IMR-90 (cell line): ENCODE measurements around the gene TMEM263. TPM values are rescaled to one million over a fixed set of nuclear protein-coding genes. Genes with fewer than 3 reads are reported as not detected.

ENCODE experiments used
- ATAC-seq: fragments of 200-7000 bp; cut with Tn5 transposase; 2 replicates; pipeline ENCODE4 v1.9.1; 2020; ENCODE audit warnings: low read depth, mild to moderate bottlenecking, moderate library complexity
- BruUV-seq: library from RNA; stranded (reverse); fragments of 400-500 nt; replicated peaks from 2 replicates; lab custom pipeline; 2021; lab: Mats Ljungman, UMichigan
- CTCF ChIA-PET: fragments of 300-600 bp; formaldehyde crosslinking; extraction: SDS; loops from one replicate; lab custom pipeline; 2021; ENCODE audit warnings: antibody characterized with exemption; lab: Yijun Ruan, JAX
- POLR2A ChIA-PET: fragments of 300-600 bp; sonication (Branson Sonifier 250); formaldehyde crosslinking; loops from one replicate; lab custom pipeline; 2022; ENCODE audit warnings: antibody characterized with exemption; ENCODE audit not compliant: unreplicated experiment; lab: Charles Lee
- DNase-seq: peaks from one replicate; pipeline ENCODE4 v3.0.0; 2013
- H2AFZ ChIP-seq: replicated peaks from 2 replicates; pipeline ENCODE3; 2013; ENCODE audit warnings: low read length, mild to moderate bottlenecking; ENCODE audit not compliant: poor library complexity
- H2AK5ac ChIP-seq: 2 replicates; pipeline ENCODE4 v1.6.1; 2013; ENCODE audit warnings: low read depth, low read length, inconsistent platforms
- H2AK9ac ChIP-seq: replicated peaks from 2 replicates; pipeline ENCODE3; 2013; ENCODE audit warnings: mild to moderate bottlenecking, low read depth, low read length, moderate library complexity; ENCODE audit not compliant: poor library complexity
- H2BK120ac ChIP-seq: 2 replicates; pipeline ENCODE4 v1.6.1; 2013; ENCODE audit warnings: low read depth, low read length, inconsistent platforms
- H2BK15ac ChIP-seq: 3 replicates; pipeline ENCODE4 v1.6.1; 2013; ENCODE audit warnings: low read depth, low read length, inconsistent platforms
- H2BK20ac ChIP-seq: 2 replicates; pipeline ENCODE4 v1.6.1; 2013; ENCODE audit warnings: low read depth, mild to moderate bottlenecking, inconsistent platforms, low read length, moderate library complexity
- H2BK5ac ChIP-seq: 2 replicates; pipeline ENCODE4 v1.6.1; 2013; ENCODE audit warnings: mild to moderate bottlenecking, low read depth, low read length, inconsistent platforms; ENCODE audit not compliant: poor library complexity, severe bottlenecking
- H3K14ac ChIP-seq: replicated peaks from 2 replicates; pipeline ENCODE4 v1.6.1; 2013; ENCODE audit warnings: low read depth, low read length, inconsistent platforms
- H3K18ac ChIP-seq: 2 replicates; pipeline ENCODE4 v1.6.1; 2013; ENCODE audit warnings: low read depth, low read length, control low read depth
- H3K23ac ChIP-seq: 2 replicates; pipeline ENCODE4 v1.6.1; 2013; ENCODE audit warnings: low read depth, low read length, inconsistent platforms
- H3K27ac ChIP-seq: 2 replicates; pipeline ENCODE4 v1.5.1; 2013; ENCODE audit warnings: mild to moderate bottlenecking, control low read depth, low read length; ENCODE audit not compliant: insufficient read depth
- H3K27me3 ChIP-seq: 2 replicates; pipeline ENCODE4 v1.6.1; 2013; ENCODE audit warnings: low read length; ENCODE audit not compliant: control insufficient read depth, insufficient read depth
- H3K36me3 ChIP-seq: 2 replicates; pipeline ENCODE4 v1.6.1; 2013; ENCODE audit warnings: low read length, mixed read lengths; ENCODE audit not compliant: control insufficient read depth, insufficient read depth
- H3K4ac ChIP-seq: 2 replicates; pipeline ENCODE4 v1.6.1; 2013; ENCODE audit warnings: low read depth, low read length, inconsistent platforms
- H3K4me1 ChIP-seq: 2 replicates; pipeline ENCODE4 v1.6.1; 2013; ENCODE audit warnings: low read length, mixed read lengths; ENCODE audit not compliant: control insufficient read depth, insufficient read depth
- H3K4me2 ChIP-seq: 2 replicates; pipeline ENCODE4 v1.6.1; 2013; ENCODE audit warnings: low read depth, mild to moderate bottlenecking, control low read depth, low read length, moderate library complexity
- H3K4me3 ChIP-seq: 2 replicates; pipeline ENCODE4 v1.5.1; 2013; ENCODE audit warnings: low read depth, mild to moderate bottlenecking, control low read depth, low read length, moderate library complexity; ENCODE audit not compliant: insufficient read depth
- H3K56ac ChIP-seq: 2 replicates; pipeline ENCODE4 v1.6.1; 2013; ENCODE audit warnings: low read length, inconsistent platforms; ENCODE audit not compliant: insufficient read depth; ENCODE audit errors: extremely low read depth
- H3K79me1 ChIP-seq, 2 experiments: 2 replicates each; pipeline ENCODE4 v1.6.1; 2013; ENCODE audit warnings: low read length in 2 of 2, inconsistent platforms in 1 of 2, low read depth in 1 of 2
- H3K9ac ChIP-seq: 2 replicates; pipeline ENCODE4 v1.6.1; 2013; ENCODE audit warnings: low read depth, low read length, control low read depth
- H3K9me1 ChIP-seq: 2 replicates; pipeline ENCODE4 v1.6.1; 2013; ENCODE audit warnings: low read length, inconsistent platforms; ENCODE audit not compliant: insufficient read depth
- H3K9me3 ChIP-seq: 2 replicates; pipeline ENCODE4 v1.6.1; 2013; ENCODE audit warnings: low read length; ENCODE audit not compliant: control insufficient read depth, insufficient read depth
- H4K20me1 ChIP-seq: 2 replicates; pipeline ENCODE4 v1.6.1; 2013; ENCODE audit warnings: low read length, inconsistent platforms; ENCODE audit not compliant: insufficient read depth
- H4K5ac ChIP-seq: 2 replicates; pipeline ENCODE4 v1.6.1; 2013; ENCODE audit warnings: mild to moderate bottlenecking, low read depth, low read length, control low read depth
- H4K8ac ChIP-seq, 2 experiments: 2 replicates each; pipeline ENCODE4 v1.6.1; 2013; ENCODE audit warnings: low read depth in 2 of 2, low read length in 2 of 2, control low read depth in 1 of 2, inconsistent platforms in 1 of 2
- H4K91ac ChIP-seq: 2 replicates; pipeline ENCODE4 v1.6.1; 2013; ENCODE audit warnings: low read depth, low read length, inconsistent platforms; ENCODE audit not compliant: insufficient read depth
- CEBPB ChIP-seq: IDR thresholded peaks from 2 replicates; pipeline ENCODE4 v1.6.1; 2012; ENCODE audit warnings: low read depth, low read length, improper control_type of control experiment
- FOS ChIP-seq: fragments of 150-350 bp; IDR thresholded peaks from 2 replicates; pipeline ENCODE4 v1.6.1; 2016; ENCODE audit warnings: low read depth, low read length
- MAFK ChIP-seq: IDR thresholded peaks from 2 replicates; pipeline ENCODE4 v1.6.1; 2012; ENCODE audit warnings: low read depth, low read length, improper control_type of control experiment
- MXI1 ChIP-seq: IDR thresholded peaks from 2 replicates; pipeline ENCODE4 v1.6.1; 2012; ENCODE audit warnings: low read depth, mild to moderate bottlenecking, low read length, moderate library complexity, borderline replicate concordance
- RCOR1 ChIP-seq: IDR thresholded peaks from 2 replicates; pipeline ENCODE4 v1.6.1; 2012; ENCODE audit warnings: mild to moderate bottlenecking, low read length, improper control_type of control experiment; ENCODE audit not compliant: insufficient replicate concordance
- WGBS, 2 experiments: methylation state at CpG; one replicate each; pipeline versions ENCODE4 v1.1.5 to v1.1.7; 2013; ENCODE audit warnings: missing lambda C conversion rate in 2 of 2; ENCODE audit not compliant: insufficient read length in 1 of 2; ENCODE audit errors: extremely low coverage in 2 of 2; 5-methylcytosine and 5-hydroxymethylcytosine counted together
- dilution Hi-C: fragments of 300-500 bp; cut with HindIII; formaldehyde crosslinking; loops from one replicate; pipeline ENCODE4 v1.14.3; 2018; ENCODE audit warnings: low sequenced_read_pairs; ENCODE audit not compliant: unreplicated experiment
- in situ Hi-C: fragments of 300-500 bp; cut with MboI; formaldehyde crosslinking; loops from 3 replicates; pipeline ENCODE4 v1.14.3; 2019; ENCODE audit warnings: low sequenced_read_pairs, inconsistent platforms, mixed read lengths
- intact Hi-C: fragments of 100-400 bp; cut with micrococcal nuclease; formaldehyde crosslinking; loops from 2 replicates; pipeline ENCODE4 v1.10.0; 2022
- polyA plus RNA-seq, 3 experiments: library from polyadenylated mRNA; depleted of rRNA; stranded (reverse); fragments of >200 nt; gene quantifications; 2 replicates each; pipeline ENCODE4 v1.2.3, GENCODE V29; 2012; ENCODE audit warnings: low replicate concordance in 1 of 3
- total RNA-seq: library from RNA; depleted of rRNA; stranded (reverse); fragments of >200 nt; gene quantifications from 2 replicates; pipeline ENCODE4 v1.2.3, GENCODE V29; 2012

Gene TMEM263
- total and polyA plus RNA-seq, 2 of the 4 experiments (the other 2 are of a cell fraction) = 47.9 to 99.7 TPM

DNA sequence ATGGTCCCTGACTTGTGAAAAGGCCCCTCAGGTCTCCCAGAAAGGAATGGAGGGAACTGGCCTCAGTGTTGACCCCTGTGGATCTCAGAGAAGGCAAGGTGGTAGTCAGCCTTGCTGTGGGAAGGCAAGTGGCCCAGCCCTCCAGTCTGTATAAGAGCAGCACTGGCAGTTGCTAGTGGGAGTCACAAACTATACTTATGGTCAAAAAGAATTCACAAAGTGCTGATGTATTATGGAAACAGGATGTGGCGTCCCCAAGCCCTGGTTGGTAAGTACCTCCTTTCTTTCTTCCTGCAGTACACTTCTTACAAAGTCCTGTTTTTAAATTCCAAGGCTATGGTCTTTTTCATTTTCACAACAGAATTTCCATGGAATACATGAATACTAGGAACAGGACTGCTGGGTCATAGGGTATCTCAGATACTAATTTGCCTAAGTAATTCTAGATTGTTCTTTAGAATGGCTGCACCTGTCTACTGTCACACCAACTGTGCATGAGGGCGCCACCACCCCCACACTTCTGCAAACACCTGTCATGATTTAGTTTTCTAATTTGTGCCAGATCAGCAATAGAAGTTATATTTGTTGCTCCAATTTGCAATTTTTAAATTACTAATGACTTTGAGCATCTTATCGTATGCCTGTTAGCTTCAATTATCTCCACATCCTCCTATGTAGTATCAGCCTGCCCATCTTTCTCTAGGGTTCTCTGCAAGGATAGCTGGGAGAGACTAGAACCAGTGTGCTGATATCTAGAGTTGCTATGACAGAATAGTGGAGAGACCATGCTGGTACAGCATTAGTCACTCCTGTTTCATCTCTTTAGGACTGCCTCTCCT lies 40.7 kb upstream of the TMEM263 start:
- Histone ChIP-seq H3K27ac (no peak overlapping the region), H4K8ac (no peak overlapping the region), H3K14ac (no peak overlapping the region), H3K79me1 (no peaks in the 10 kb centered on the region), H4K20me1 (no peaks in the 10 kb centered on the region), H4K91ac (no peak overlapping the region), H3K27me3 (peaks cover 7% of the 10 kb centered on the region), H2BK5ac (no peak overlapping the region), H3K4me1 (no peaks in the 10 kb centered on the region), H3K36me3 (no peaks in the 10 kb centered on the region), H3K9ac (no peak overlapping the region), H3K18ac (no peak overlapping the region), H2AK9ac (no peak overlapping the region), H3K4ac (no peak overlapping the region), H4K5ac (no peak overlapping the region), H2AK5ac (no peak overlapping the region), H3K9me1 (no peaks in the 10 kb centered on the region), H2BK20ac (no peak overlapping the region), H3K56ac (no peak overlapping the region), H3K4me2 (no peak overlapping the region), H2BK15ac (no peak overlapping the region), H3K9me3 (no peaks in the 10 kb centered on the region), H2AFZ (no peak overlapping the region), H3K4me3 (no peak overlapping the region), H2BK120ac (no peak overlapping the region), H3K23ac (no peak overlapping the region)
- DNase-seq = no peak
- ATAC-seq = no peak
- dilution Hi-C loops (loop anchor here (25.0 kb wide), 1 partner anchor 528 kb away; no protein-coding TSS in a partner anchor), intact Hi-C loops (loop anchor here (10.0 kb wide), 1 partner anchor 140 kb away; the partner anchor contains the start of gene RIC8B), in situ Hi-C loops (loop anchor here (5.0 to 10.0 kb wide), 2 partner anchors 528 to 680 kb away; no protein-coding TSS in a partner anchor)
- no peak for TF ChIP-seq RCOR1
- TF ChIP-seq CEBPB = no peak
- TF ChIP-seq FOS = no peak
- peak; percentile 30; the same call in 1 of the 2 replicates for TF ChIP-seq MAFK
- TF ChIP-seq MXI1 = no peak
- no CpG with 5 or more reads among the region's 3 CpGs for WGBS, 2 experiments
- POLR2A ChIA-PET = no interaction called here
- CTCF ChIA-PET = no interaction called here
- BruUV-seq = no TSS peak
